Body of pancreas (tissue), 4 donors: ENCODE measurements around the gene MRTFA.

ENCODE experiments used
- POLR2A ChIP-seq, 3 donors: fragments of 450-650 bp; IDR thresholded peaks; one replicate each; pipeline ENCODE4 v1.6.1; 2016; ENCODE audit warnings: antibody characterized with exemption in 3 of 3, mild to moderate bottlenecking in 2 of 3
- TF ChIP-seq, protein P1 (sequence below), 7 experiments: fragments of 450-650 bp in 4 of 7; fragments of 200-600 bp in 3 of 7; sonication (generic) in 3 of 7; IDR thresholded peaks; one replicate each; pipeline ENCODE4 v1.5.1; 2016 to 2019; ENCODE audit warnings: antibody characterized with exemption in 7 of 7

DNA sequence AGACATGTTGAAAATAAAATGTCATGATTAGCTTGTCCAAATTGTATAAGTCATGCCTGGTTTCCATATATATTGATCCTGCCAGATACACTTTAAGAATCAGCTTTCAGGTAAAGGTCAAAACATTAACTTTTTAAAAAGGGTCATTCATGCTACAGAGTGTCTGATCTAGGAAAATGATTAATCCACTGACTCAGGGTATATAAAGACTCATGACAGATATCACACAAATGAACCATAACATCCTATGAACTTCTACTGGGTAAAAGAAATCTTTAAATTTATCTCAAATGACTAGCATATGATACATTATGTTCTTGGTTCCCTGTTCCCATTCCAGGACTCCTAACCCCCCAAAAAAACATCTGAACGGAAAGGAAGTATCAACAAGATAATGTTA is 11.7 kb downstream of the MRTFA start:
- TF ChIP-seq, protein P1, sequence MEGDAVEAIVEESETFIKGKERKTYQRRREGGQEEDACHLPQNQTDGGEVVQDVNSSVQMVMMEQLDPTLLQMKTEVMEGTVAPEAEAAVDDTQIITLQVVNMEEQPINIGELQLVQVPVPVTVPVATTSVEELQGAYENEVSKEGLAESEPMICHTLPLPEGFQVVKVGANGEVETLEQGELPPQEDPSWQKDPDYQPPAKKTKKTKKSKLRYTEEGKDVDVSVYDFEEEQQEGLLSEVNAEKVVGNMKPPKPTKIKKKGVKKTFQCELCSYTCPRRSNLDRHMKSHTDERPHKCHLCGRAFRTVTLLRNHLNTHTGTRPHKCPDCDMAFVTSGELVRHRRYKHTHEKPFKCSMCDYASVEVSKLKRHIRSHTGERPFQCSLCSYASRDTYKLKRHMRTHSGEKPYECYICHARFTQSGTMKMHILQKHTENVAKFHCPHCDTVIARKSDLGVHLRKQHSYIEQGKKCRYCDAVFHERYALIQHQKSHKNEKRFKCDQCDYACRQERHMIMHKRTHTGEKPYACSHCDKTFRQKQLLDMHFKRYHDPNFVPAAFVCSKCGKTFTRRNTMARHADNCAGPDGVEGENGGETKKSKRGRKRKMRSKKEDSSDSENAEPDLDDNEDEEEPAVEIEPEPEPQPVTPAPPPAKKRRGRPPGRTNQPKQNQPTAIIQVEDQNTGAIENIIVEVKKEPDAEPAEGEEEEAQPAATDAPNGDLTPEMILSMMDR (IDR thresholded peaks at IDR 0.05) = no peak
- no peak for TF ChIP-seq POLR2A (IDR thresholded peaks at IDR 0.05)
